Ascending aorta (tissue), 2 donors: ENCODE data around the gene DDX20. TPM values are rescaled to one million over a fixed set of nuclear protein-coding genes. Genes with fewer than 3 reads are reported as not detected.

Experiments
- DNase-seq, 2 donors: peaks; one replicate each; pipeline ENCODE4 v3.0.0-alpha.2; 2019; ENCODE audit warnings: low spot score in 2 of 2
- H3K27ac ChIP-seq, 2 donors: fragments of 200-600 bp; sonication (generic); one replicate each; pipeline ENCODE4 v1.5.1; 2016 to 2017; ENCODE audit warnings: mild to moderate bottlenecking in 1 of 2
- H3K27me3 ChIP-seq: fragments of 200-600 bp; sonication (generic); one replicate; pipeline ENCODE4 v1.5.1; 2017
- H3K36me3 ChIP-seq, 2 donors: fragments of 200-600 bp; sonication (generic); one replicate each; pipeline ENCODE4 v1.5.1; 2016
- H3K4me1 ChIP-seq, 2 donors: fragments of 200-600 bp; sonication (generic); one replicate each; pipeline ENCODE4 v1.5.1; 2016 to 2017; ENCODE audit warnings: mild to moderate bottlenecking in 1 of 2
- H3K4me3 ChIP-seq, 2 donors: fragments of 200-600 bp; sonication (generic); one replicate each; pipeline ENCODE4 v1.5.1; 2016 to 2017; ENCODE audit warnings: mild to moderate bottlenecking in 1 of 2
- H3K9me3 ChIP-seq, 2 donors: fragments of 200-600 bp; sonication (generic); one replicate each; pipeline ENCODE4 v1.5.1; 2016
- intact Hi-C: fragments of 100-400 bp; cut with DNase I; formaldehyde crosslinking; loops from one replicate; pipeline ENCODE4 v1.15.1; 2023
- total RNA-seq: library from RNA; depleted of rRNA; stranded (reverse); fragments of >200 nt; gene quantifications from one replicate; pipeline ENCODE4 v1.1.0, GENCODE V29; 2016
- TF ChIP-seq, protein P1 (sequence below), 3 experiments: fragments of 200-600 bp in 2 of 3; fragments of 450-650 bp in 1 of 3; sonication (generic) in 2 of 3; IDR thresholded peaks; one replicate each; pipeline ENCODE4 v1.5.1; 2016 to 2019; ENCODE audit warnings: antibody characterized with exemption in 3 of 3, mild to moderate bottlenecking in 1 of 3, moderate library complexity in 1 of 3

Gene DDX20
- total RNA-seq, 1 donor from 2014 or later, result 11.3 TPM

- Histone ChIP-seq H3K27me3 (no peaks in the 10 kb centered on the region), H3K9me3 (no peaks in the 10 kb centered on the region), H3K4me3 (no peak overlapping the region), H3K4me1 (peaks cover 0 to 5% of the 10 kb centered on the region in 2 donors), H3K36me3 (peaks cover 0 to 14% of the 10 kb centered on the region in 2 donors), H3K27ac (peak overlapping the region in 1 of 2 donors; percentile 6)
- no peak for DNase-seq
- intact Hi-C loops, result loop anchor here (10.0 kb wide), 1 partner anchor 975 kb away; the partner anchor contains the start of gene RHOC
- TF ChIP-seq, protein P1, sequence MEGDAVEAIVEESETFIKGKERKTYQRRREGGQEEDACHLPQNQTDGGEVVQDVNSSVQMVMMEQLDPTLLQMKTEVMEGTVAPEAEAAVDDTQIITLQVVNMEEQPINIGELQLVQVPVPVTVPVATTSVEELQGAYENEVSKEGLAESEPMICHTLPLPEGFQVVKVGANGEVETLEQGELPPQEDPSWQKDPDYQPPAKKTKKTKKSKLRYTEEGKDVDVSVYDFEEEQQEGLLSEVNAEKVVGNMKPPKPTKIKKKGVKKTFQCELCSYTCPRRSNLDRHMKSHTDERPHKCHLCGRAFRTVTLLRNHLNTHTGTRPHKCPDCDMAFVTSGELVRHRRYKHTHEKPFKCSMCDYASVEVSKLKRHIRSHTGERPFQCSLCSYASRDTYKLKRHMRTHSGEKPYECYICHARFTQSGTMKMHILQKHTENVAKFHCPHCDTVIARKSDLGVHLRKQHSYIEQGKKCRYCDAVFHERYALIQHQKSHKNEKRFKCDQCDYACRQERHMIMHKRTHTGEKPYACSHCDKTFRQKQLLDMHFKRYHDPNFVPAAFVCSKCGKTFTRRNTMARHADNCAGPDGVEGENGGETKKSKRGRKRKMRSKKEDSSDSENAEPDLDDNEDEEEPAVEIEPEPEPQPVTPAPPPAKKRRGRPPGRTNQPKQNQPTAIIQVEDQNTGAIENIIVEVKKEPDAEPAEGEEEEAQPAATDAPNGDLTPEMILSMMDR (IDR thresholded peaks at IDR 0.05), result no peak
Measured at GRCh38 chr1:111729946-111730681, 25.6 kb upstream of the DDX20 start.

DNA sequence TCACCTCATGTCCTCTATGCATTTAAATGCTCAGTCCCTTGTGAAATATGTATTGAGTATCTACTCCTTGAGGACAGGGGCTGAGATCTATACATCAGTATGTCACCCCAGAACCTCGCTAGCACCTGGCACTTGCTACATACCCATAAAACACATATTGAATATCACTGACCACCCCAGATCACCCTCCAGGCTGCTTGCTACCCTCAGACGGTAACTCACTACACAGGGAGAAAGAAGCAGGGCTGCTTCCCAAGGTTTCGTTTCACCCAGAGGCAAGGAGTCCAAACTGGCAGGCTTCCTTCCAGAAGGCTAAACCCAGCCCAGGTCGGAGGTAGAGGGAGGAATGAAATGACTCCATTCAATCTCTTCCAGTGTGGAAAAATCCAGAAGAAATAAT lies 25.0 kb upstream of the DDX20 start:
- TF ChIP-seq, protein P1 (IDR thresholded peaks at IDR 0.05), result no peak
- H3K27me3 ChIP-seq, result no peaks in the 10 kb centered on the region
- peaks cover 0 to 5% of the 10 kb centered on the region in 2 donors for H3K4me1 ChIP-seq
- no peak overlapping the region for H3K4me3 ChIP-seq
- DNase-seq, result peak in 1 of 2 donors; percentile 55
- intact Hi-C loops, result loop anchor here (10.0 kb wide), 1 partner anchor 974 kb away; the partner anchor contains the start of gene RHOC
- H3K9me3 ChIP-seq, result no peaks in the 10 kb centered on the region
- H3K36me3 ChIP-seq, result peaks cover 0 to 14% of the 10 kb centered on the region in 2 donors
- H3K27ac ChIP-seq, result no peak overlapping the region

- intact Hi-C loops, result loop anchor here (10.0 kb wide), 1 partner anchor 973 kb away; the partner anchor contains the start of gene RHOC
- DNase-seq, result peak in 1 of 2 donors; percentile 45
- Histone ChIP-seq H3K4me1 (peaks cover 0 to 8% of the 10 kb centered on the region in 2 donors), H3K36me3 (peaks cover 0 to 8% of the 10 kb centered on the region in 2 donors), H3K9me3 (no peaks in the 10 kb centered on the region), H3K27me3 (no peaks in the 10 kb centered on the region), H3K27ac (no peak overlapping the region), H3K4me3 (no peak overlapping the region)
- TF ChIP-seq, protein P1 (IDR thresholded peaks at IDR 0.05), result no peak
Measured at GRCh38 chr1:111731956-111732355, 23.7 kb upstream of the DDX20 start.

DNA sequence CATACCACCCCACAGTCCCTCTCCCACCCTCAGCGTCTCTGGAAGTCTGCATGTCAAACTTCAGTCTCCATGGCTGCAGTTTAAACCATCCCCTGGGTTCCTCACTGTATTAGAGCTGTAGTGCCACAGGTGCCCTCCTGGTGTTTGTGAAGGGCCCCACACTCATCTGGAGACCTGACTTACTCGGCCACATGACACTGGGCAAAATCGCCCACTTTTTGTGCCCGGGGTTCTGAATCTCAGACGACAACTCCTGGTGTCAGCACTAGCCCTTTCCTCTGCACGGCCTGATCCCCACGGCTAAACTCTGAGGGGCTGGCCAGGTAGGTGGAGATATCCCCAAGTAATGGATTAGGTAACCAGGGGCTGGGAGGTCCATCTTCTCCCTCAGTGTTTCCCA lies 23.0 kb upstream of the DDX20 start:
- no peaks in the 10 kb centered on the region for H3K27me3 ChIP-seq
- intact Hi-C loops, result loop anchor here (10.0 kb wide), 1 partner anchor 972 kb away; the partner anchor contains the start of gene RHOC
- peak in 1 of 2 donors; percentile 60 for DNase-seq
- H3K4me3 ChIP-seq, result no peak overlapping the region
- peaks cover 0 to under 1% of the 10 kb centered on the region in 2 donors for H3K36me3 ChIP-seq
- H3K27ac ChIP-seq, result peak overlapping the region in 1 of 2 donors; percentile 47
- H3K4me1 ChIP-seq, result peaks cover 0 to 15% of the 10 kb centered on the region in 2 donors
- H3K9me3 ChIP-seq, result no peaks in the 10 kb centered on the region
- TF ChIP-seq, protein P1 (IDR thresholded peaks at IDR 0.05), result no peak

GRCh38 chr1:111733183-111733991 lies 22.3 kb upstream of the DDX20 start:
- peak overlapping the region; percentile 38 to 47 for H3K27ac ChIP-seq
- TF ChIP-seq, protein P1 (IDR thresholded peaks at IDR 0.05), result no peak
- no peaks in the 10 kb centered on the region for H3K36me3 ChIP-seq
- peak in 1 of 2 donors; percentile 78 for DNase-seq
- intact Hi-C loops, result loop anchor here (10.0 kb wide), 1 partner anchor 971 kb away; the partner anchor contains the start of gene RHOC
- no peaks in the 10 kb centered on the region for H3K9me3 ChIP-seq
- H3K4me3 ChIP-seq, result no peak overlapping the region
- H3K27me3 ChIP-seq, result no peaks in the 10 kb centered on the region
- H3K4me1 ChIP-seq, result peaks cover 0 to 19% of the 10 kb centered on the region in 2 donors
